Measurements from ENCODE around the gene RIMBP2.

Gene RIMBP2

GRCh38 chr12:130476451-130477135 lies 239.5 kb downstream of the RIMBP2 start:
- FAIRE-seq (no peak), DNase-seq (ENCODE audit: insufficient read length, low spot score) (no peak)

GRCh38 chr12:130474599-130475269 lies 241.4 kb downstream of the RIMBP2 start:
- FAIRE-seq = no peak
- DNase-seq (ENCODE audit: insufficient read length, low spot score) = no peak

GRCh38 chr12:130473266-130473665 lies 242.8 kb downstream of the RIMBP2 start:
- DNase-seq (ENCODE audit: insufficient read length, low spot score) = no peak
- no peak for FAIRE-seq

- no peak for FAIRE-seq
- no peak for DNase-seq (ENCODE audit: insufficient read length, low spot score)
These were observed 245.1 kb downstream of the RIMBP2 start for GRCh38 chr12:130470969-130471368.

GRCh38 chr12:130469552-130469951 lies 246.5 kb downstream of the RIMBP2 start:
- DNase-seq (ENCODE audit: insufficient read length, low spot score) (no peak), FAIRE-seq (no peak)

- FAIRE-seq (no peak), DNase-seq (ENCODE audit: insufficient read length, low spot score) (no peak)
These were observed 247.3 kb downstream of the RIMBP2 start for GRCh38 chr12:130468700-130469245.

GRCh38 chr12:130468186-130468585 lies 247.9 kb downstream of the RIMBP2 start:
- FAIRE-seq (no peak), DNase-seq (ENCODE audit: insufficient read length, low spot score) (no peak)

GRCh38 chr12:130465626-130466025 lies 250.5 kb downstream of the RIMBP2 start:
- FAIRE-seq = no peak
- DNase-seq (ENCODE audit: insufficient read length, low spot score) = no peak

GRCh38 chr12:130465046-130465445 lies 251.1 kb downstream of the RIMBP2 start:
- FAIRE-seq (no peak), DNase-seq (ENCODE audit: insufficient read length, low spot score) (no peak)

- DNase-seq (ENCODE audit: insufficient read length, low spot score) (no peak), FAIRE-seq (no peak)
These were observed 252.1 kb downstream of the RIMBP2 start for GRCh38 chr12:130463818-130464670.

GRCh38 chr12:130463275-130463658 lies 252.8 kb downstream of the RIMBP2 start:
- FAIRE-seq (no peak), DNase-seq (ENCODE audit: insufficient read length, low spot score) (no peak)

GRCh38 chr12:130462558-130463274 lies 253.4 kb downstream of the RIMBP2 start:
- FAIRE-seq (no peak), DNase-seq (ENCODE audit: insufficient read length, low spot score) (no peak)

GRCh38 chr12:130461839-130462557 lies 254.1 kb downstream of the RIMBP2 start:
- no peak for FAIRE-seq
- no peak for DNase-seq (ENCODE audit: insufficient read length, low spot score)

- DNase-seq (ENCODE audit: insufficient read length, low spot score) (no peak), FAIRE-seq (no peak)
These were observed 254.7 kb downstream of the RIMBP2 start for GRCh38 chr12:130461447-130461815.

GRCh38 chr12:130460611-130461446 lies 255.3 kb downstream of the RIMBP2 start:
- DNase-seq (ENCODE audit: insufficient read length, low spot score) (no peak), FAIRE-seq (no peak)

- DNase-seq (ENCODE audit: insufficient read length, low spot score) (no peak), FAIRE-seq (no peak)
These were observed 256.2 kb downstream of the RIMBP2 start for GRCh38 chr12:130459916-130460315.

- no peak for FAIRE-seq
- DNase-seq (ENCODE audit: insufficient read length, low spot score) = no peak
These were observed 257.8 kb downstream of the RIMBP2 start for GRCh38 chr12:130458341-130458740.

- DNase-seq (ENCODE audit: insufficient read length, low spot score) = no peak
- FAIRE-seq = no peak
These were observed 258.9 kb downstream of the RIMBP2 start for GRCh38 chr12:130457215-130457614.
